ENCODE data around the gene NTRK1.
A peak's percentile ranks its signal among the peaks of the same experiment; 100 is the strongest.
"Not testable (repeated sequence)": the region's sequence is repeated elsewhere in the genome, so short reads cannot be mapped to it uniquely, and the experiment has no call there.

Gene NTRK1

DNA sequence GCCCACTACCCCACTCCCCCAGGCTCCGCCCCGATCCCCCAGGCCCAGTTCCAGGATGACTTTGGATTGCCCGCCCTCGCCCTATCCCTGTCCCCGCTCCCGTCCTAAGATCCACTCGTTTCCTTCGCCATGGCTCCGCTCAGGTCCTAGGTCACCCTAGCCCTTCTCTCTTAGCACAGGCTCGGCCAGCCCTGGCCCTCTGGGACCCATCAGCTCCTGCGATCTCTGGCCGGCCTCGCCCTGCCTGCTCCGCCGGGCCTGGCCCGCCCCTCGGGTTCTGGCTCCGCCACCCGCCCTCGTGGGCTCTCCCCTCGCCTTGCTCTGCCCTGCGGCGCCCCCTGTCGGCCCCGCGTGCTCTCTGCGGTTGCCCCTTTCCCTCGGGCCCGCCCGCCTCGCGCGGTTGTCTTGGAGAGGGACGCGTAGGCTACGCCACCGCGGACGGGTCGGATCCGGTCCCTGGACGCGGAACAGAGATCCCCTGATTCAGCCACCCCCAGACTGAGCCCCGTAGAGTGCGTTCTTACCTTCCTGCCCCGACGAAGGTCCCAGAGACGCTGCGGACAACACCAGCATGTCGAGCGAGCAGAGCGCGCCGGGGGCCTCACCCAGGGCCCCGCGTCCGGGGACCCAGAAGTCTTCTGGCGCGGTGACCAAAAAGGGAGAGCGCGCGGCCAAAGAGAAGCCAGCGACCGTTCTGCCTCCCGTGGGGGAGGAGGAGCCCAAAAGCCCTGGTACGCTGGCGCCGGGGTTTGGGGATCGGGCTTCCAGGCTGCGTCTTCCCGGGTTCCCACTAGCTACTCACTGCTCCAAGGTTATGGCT lies 59.8 kb downstream of the NTRK1 start, which contains the start of gene LRRC71:
Gene LRRC71 (plus strand): TSS at position 400 of the 820 bp plus-strand sequence. CDS start 172 bp downstream, at position 572.
- DNase-seq: peak; percentile 35

- no peak for DNase-seq
Measured at GRCh38 chr1:156921053-156921529, 60.4 kb downstream of the NTRK1 start.

- peak; percentile 40 for DNase-seq
Measured at GRCh38 chr1:156922986-156923669, 62.5 kb downstream of the NTRK1 start.

DNA sequence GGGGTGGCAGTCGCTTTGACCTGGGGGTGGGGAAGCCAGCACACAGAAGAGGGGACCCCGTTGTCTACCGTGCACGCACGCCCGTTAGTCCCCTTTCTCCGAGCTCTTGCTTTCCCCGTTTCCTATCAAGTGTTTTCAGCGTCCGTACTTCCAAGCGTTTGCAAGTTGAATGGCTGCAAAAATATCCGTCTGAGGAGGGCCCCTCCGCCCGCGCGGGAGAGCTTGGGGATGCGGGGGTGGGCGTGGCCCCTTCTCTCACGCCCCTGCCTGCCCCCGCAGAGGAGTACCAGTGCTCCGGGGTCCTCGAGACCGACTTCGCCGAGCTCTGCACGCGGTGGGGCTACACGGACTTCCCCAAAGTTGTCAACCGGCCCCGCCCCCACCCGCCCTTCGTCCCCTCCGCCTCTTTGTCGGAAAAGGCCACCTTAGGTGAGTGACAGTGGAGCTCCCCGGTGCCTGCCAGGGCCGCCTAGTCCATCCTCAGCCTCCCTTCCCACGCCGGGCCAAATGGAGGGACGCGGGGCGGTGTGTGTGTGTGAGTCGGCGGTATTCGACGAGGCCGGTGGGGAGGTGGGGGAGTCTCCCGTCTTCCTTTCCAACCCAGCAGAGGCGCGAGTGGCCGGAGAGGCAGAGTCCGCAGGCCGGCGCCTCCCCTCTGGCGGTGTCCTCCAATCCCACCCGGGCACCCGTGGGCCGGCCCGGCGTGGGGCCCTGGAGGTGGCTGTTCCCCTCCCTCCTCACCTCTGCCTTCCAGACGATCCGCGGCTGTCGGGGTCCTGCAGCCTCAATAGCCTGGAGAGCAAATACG lies 63.2 kb downstream of the NTRK1 start:
- no peak for DNase-seq

- DNase-seq: no peak
Measured at GRCh38 chr1:156924478-156925153, 64.0 kb downstream of the NTRK1 start.

GRCh38 chr1:156925154-156926010 lies 64.7 kb downstream of the NTRK1 start:
- DNase-seq: no peak

- peak; percentile 45 for DNase-seq
Measured at GRCh38 chr1:156926175-156926574, 65.5 kb downstream of the NTRK1 start.

GRCh38 chr1:156926695-156927094 lies 66.0 kb downstream of the NTRK1 start:
- not testable (repeated sequence) for DNase-seq

DNA sequence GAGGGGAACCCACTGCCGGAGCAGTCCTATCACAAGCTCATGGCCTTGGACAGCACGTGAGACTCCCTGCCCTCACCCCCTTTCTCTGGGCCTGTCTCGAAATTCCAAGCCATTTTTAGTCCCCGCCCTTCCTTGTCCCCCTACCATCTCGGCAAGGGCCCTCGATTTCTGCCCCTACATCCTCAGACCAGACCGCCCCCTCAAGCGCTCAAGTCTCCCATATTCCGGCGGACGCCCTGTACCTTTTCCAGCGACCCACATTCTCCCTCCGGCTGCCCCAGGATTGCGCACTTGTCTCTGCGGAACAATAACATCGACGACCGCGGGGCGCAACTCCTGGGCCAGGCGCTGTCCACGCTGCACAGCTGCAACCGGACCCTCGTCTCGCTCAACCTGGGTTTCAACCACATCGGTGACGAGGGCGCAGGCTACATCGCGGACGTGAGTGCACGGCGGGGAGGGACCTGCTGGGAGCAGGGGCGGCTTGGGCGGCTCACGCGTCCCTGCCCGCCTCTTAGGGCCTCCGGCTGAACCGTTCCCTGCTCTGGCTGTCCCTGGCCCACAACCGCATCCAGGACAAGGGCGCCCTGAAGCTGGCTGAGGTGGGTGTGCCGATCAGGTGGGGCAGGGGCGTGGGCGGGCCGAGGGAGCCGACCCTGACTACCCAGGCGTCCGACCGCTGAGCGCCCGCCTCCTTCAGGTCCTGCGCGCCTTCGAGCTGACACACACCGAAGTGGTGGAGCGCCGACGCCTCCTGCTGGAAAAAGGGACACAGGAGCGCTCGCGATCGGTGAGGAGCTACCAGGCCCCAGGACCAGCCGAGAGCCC lies 66.8 kb downstream of the NTRK1 start:
- DNase-seq: peak; percentile 80

DNA sequence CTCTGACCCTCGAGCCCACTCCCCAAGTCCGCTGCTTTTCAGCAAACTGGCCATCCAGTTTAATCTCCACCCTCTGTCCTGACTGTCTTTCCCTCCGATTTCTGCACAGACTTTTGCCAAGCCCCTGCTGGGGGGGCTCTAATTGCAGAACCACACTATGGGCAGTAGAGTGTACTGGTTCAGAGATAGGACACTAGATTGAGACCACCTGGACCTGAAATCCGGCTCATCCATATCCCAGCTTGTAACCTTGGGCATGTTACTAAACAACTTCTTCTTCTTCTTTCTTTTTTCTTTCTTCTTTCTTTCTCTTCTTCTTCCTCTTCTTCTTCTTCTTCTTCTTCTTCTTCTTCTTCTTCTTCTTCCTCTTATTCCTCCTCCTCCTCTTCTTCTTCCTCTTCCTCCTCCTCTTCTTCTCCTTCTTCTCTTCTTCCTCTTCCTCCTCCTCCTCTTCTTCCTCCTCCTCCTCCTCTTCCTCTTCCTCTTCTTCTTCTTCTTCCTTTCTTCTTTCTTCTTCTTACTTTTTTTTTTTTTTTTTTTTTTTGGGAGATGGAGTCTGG lies 67.5 kb downstream of the NTRK1 start:
- no peak for DNase-seq

DNA sequence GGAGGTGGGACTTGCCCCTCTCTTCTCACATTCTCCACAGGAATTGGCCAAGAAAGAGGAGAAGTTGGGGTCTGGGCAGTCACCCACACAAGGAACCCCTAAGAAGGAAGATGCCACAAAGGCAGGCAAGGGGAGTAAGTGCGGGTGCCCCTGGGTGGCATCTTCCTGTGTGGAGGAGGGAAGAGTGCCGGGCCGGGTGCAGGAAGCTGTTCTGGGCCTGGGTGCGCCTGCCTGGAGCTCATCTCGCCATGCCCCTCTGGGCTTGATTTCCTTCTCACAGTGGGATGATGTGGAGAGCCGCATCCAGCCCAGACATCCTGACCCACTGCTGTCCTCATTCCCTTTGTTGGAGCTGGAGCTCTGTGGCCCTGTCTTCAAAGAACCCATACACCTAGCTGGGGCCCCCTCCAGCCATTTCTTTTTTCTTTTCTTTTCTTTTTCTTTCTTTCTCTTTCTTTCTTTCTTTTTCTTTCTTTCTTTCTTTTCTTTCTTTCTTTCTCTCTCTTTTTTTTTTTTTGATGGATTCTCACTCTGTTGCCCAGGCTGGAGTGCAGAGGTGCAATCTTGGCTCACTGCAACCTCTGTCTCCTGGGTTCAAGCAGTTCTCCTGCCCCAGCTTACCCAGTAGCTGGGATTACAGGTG lies 69.1 kb downstream of the NTRK1 start:
- DNase-seq: no peak

- DNase-seq: no peak
Measured at GRCh38 chr1:156930483-156930882, 69.8 kb downstream of the NTRK1 start.

All from NCI-H510A treated with DMSO at 0.1 percent for 48 hours (cell line).